Peyer's patch (tissue), 4 donors: ENCODE data around the gene EIF3A. TPM values are rescaled to one million over a fixed set of nuclear protein-coding genes. Genes with fewer than 3 reads are reported as not detected.

Experiments
- DNase-seq, 3 donors: peaks; one replicate each; pipeline ENCODE4 v3.0.0-alpha.2; 2017 to 2019
- H3K27ac ChIP-seq, 4 donors: fragments of 200-600 bp; sonication (generic); one replicate each; pipeline ENCODE4 v1.5.1; 2016 to 2019
- H3K27me3 ChIP-seq, 2 donors: fragments of 200-600 bp; sonication (generic); one replicate each; pipeline ENCODE4 v1.5.1; 2019
- H3K36me3 ChIP-seq, 3 donors: fragments of 200-600 bp; sonication (generic); one replicate each; pipeline ENCODE4 v1.5.1; 2016 to 2019
- H3K4me1 ChIP-seq, 4 donors: fragments of 200-600 bp; sonication (generic); one replicate each; pipeline ENCODE4 v1.5.1; 2016 to 2019
- H3K4me3 ChIP-seq, 4 donors: fragments of 200-600 bp; sonication (generic); 1 replicate in 3 of 4; 2 replicates in 1 of 4; pipeline ENCODE4 v1.5.1; 2016 to 2019; ENCODE audit warnings: mild to moderate bottlenecking in 1 of 4
- H3K9me3 ChIP-seq, 4 donors: fragments of 200-600 bp; sonication (generic); one replicate each; pipeline ENCODE4 v1.5.1; 2016 to 2019; ENCODE audit warnings: mild to moderate bottlenecking in 1 of 4
- POLR2A ChIP-seq, 2 donors: fragments of 450-650 bp; IDR thresholded peaks; one replicate each; pipeline ENCODE4 v1.5.1; 2017; ENCODE audit warnings: antibody characterized with exemption in 2 of 2, mild to moderate bottlenecking in 2 of 2, moderate library complexity in 2 of 2
- total RNA-seq, 4 donors: library from RNA; depleted of rRNA; stranded (reverse); fragments of >200 nt; gene quantifications; one replicate each; pipeline ENCODE4 v1.1.0, GENCODE V29; 2016
- TF ChIP-seq, protein P1 (sequence below), 6 experiments: fragments of 450-650 bp in 4 of 6; fragments of 200-600 bp in 2 of 6; sonication (generic) in 1 of 6; IDR thresholded peaks; one replicate each; pipeline ENCODE4 v1.5.1; 2017 to 2019; ENCODE audit warnings: antibody characterized with exemption in 6 of 6, mild to moderate bottlenecking in 3 of 6, moderate library complexity in 1 of 6

The EIF3A gene
- total RNA-seq, 4 donors from 2014 or later, result 69.5 to 266 (median 89.5) TPM

DNA sequence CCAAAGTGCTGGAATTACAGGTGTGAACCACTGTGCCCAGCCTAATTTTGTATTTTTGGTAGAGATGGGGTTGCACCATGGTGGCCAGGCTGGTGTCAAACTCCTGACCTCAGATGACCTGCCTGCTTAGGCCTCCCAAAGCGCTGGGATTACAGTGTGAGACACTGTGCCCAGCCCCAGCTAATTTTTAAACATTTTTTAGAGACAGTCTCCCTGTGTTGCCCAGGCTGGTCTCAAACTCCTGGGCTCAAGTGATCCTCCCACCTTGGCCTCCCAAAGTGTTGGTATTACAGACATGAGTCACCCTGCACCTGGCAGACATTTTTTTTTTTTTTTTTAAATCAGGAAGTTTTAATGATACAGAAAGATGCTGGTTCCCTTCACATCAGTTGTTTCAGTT, 38.8 kb upstream of the EIF3A start:
- Histone ChIP-seq H3K36me3 (peaks cover 0 to 83% (median 0%) of the 10 kb centered on the region in 3 donors), H3K4me1 (no peaks in the 10 kb centered on the region), H3K9me3 (no peaks in the 10 kb centered on the region), H3K4me3 (no peak overlapping the region), H3K27ac (no peak overlapping the region), H3K27me3 (no peaks in the 10 kb centered on the region)
- DNase-seq, result no peak
- TF ChIP-seq POLR2A (IDR thresholded peaks at IDR 0.05), result no peak
- TF ChIP-seq, protein P1, sequence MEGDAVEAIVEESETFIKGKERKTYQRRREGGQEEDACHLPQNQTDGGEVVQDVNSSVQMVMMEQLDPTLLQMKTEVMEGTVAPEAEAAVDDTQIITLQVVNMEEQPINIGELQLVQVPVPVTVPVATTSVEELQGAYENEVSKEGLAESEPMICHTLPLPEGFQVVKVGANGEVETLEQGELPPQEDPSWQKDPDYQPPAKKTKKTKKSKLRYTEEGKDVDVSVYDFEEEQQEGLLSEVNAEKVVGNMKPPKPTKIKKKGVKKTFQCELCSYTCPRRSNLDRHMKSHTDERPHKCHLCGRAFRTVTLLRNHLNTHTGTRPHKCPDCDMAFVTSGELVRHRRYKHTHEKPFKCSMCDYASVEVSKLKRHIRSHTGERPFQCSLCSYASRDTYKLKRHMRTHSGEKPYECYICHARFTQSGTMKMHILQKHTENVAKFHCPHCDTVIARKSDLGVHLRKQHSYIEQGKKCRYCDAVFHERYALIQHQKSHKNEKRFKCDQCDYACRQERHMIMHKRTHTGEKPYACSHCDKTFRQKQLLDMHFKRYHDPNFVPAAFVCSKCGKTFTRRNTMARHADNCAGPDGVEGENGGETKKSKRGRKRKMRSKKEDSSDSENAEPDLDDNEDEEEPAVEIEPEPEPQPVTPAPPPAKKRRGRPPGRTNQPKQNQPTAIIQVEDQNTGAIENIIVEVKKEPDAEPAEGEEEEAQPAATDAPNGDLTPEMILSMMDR (IDR thresholded peaks at IDR 0.05), result no peak

DNA sequence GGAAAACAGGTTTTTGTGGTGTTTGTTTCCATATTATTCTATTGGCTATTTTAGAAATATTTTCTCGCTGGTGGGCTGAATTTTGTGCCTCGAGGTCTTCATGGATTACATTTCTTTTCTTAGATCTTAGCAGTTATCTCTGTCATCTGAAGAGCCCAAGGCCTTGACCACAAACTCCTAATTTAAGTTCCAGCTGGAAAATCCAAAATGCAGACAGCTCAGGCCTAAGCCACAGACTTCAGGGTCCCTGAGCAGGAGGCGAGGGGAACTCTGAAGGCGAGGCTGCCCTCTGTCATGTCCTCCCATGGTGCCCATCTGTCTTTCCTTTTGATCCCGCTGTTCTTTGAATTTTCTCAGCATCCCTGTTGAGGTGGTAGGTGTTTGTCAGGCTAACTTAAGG, 37.6 kb upstream of the EIF3A start:
- H3K27me3 ChIP-seq, result no peaks in the 10 kb centered on the region
- no peak for TF ChIP-seq POLR2A (IDR thresholded peaks at IDR 0.05)
- TF ChIP-seq, protein P1 (IDR thresholded peaks at IDR 0.05), result no peak
- no peak overlapping the region for H3K4me3 ChIP-seq
- H3K27ac ChIP-seq, result no peak overlapping the region
- H3K36me3 ChIP-seq, result peaks cover 0 to 83% (median 0%) of the 10 kb centered on the region in 3 donors
- no peaks in the 10 kb centered on the region for H3K4me1 ChIP-seq
- DNase-seq, result no peak
- H3K9me3 ChIP-seq, result no peaks in the 10 kb centered on the region

DNA sequence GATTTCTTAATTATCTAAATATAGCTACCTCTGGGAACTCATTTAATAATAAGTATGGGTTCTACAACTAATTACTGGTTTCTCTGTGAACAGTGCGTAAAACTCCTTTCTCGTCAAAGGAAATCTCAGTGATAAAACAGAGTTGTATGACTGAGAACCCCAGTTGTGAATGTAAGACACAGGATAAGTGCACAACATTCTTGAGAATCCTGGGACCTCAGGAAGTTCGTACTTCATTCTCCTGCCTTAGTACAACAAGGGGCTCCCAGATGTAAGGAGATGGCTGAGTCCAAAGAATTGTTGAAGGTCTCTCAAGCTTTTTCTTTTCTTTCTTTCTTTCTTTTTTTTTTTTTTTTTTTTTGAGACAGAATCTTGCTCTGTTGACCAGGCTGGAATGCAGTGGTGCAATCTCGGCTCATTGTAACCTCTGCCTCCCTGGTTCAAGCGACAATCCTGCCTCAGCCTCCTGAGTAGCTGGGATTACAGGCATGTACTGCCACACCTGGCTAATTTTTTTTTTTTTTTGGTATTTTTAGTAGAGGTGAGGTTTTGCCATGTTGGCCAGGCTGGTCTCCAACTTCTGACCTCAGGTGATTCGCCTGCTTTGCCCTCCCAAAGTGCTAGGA, 35.8 kb upstream of the EIF3A start:
- Histone ChIP-seq H3K9me3 (no peaks in the 10 kb centered on the region), H3K27ac (no peak overlapping the region), H3K36me3 (peaks cover 0 to 83% (median 0%) of the 10 kb centered on the region in 3 donors), H3K4me1 (no peaks in the 10 kb centered on the region), H3K27me3 (no peaks in the 10 kb centered on the region), H3K4me3 (no peak overlapping the region)
- no peak for TF ChIP-seq POLR2A (IDR thresholded peaks at IDR 0.05)
- TF ChIP-seq, protein P1 (IDR thresholded peaks at IDR 0.05), result no peak
- no peak for DNase-seq

DNA sequence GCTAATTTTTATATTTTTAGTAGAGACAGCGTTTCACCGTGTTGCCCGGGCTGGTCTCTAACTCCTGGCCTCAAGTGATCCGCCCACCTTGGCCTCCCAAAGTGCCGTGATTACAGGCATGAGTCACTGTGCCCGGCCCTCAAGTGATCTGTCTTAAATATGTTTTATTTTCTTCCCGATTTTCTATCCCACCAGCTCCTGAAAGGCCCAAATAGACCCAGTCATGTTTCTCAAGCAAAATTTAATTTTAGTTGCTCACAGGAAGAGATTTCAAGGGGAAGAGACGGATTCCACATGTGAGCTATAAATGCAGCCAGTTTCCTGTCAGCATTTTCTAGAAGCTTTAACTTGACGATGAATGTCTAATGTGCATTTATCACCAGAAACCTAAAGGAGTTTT, 35.3 kb upstream of the EIF3A start:
- Histone ChIP-seq H3K27me3 (no peaks in the 10 kb centered on the region), H3K27ac (no peak overlapping the region), H3K9me3 (no peaks in the 10 kb centered on the region), H3K4me3 (no peak overlapping the region), H3K36me3 (peaks cover 0 to 80% (median 0%) of the 10 kb centered on the region in 3 donors), H3K4me1 (no peaks in the 10 kb centered on the region)
- TF ChIP-seq POLR2A (IDR thresholded peaks at IDR 0.05), result no peak
- TF ChIP-seq, protein P1 (IDR thresholded peaks at IDR 0.05), result no peak
- no peak for DNase-seq

DNA sequence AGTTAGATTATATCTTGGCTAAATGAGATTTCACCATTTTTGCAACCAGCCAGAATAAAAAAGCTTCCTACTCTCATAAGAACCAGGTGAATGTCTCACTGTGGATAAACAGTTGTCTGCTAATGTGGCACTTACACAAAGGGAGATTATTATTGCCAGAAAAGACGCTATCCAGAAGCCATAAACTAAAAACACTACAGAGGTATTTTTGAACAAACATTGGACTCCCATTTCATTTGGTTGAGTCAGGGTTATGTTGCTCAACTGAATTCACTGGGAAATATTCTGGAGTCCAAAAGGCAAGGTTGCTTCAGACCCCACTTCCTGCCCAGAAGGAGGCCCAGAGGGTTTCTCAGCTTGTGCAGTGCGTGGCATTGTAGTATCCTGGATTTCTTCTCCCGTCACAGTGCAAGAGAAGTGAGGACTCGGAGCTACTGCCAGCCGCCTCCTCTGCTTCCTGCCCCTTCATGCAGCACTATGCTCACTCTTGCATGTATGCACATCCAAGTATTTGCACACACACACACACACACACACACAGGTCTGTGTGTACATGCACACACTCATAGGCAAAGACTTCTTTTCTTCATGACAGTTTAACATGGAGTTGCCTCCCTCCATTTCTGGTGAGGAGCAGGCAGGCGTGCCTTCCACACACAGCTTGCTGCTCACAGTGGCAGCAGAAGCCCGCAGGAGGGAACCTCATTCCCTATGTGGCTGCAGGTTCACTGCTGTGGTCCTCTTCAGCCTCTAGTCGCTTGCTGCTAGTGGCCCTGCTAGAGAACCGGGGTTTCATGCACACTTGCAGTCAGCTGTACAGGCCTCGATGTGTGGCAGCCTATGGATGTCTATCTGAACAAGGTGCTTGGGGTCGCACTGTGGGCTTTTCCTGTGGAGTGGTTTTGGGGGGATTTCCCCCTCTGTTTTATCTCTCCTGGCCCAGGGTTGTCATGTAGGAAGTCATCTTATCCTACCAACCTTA, 33.4 kb upstream of the EIF3A start:
- H3K27me3 ChIP-seq, result no peaks in the 10 kb centered on the region
- H3K27ac ChIP-seq, result no peak overlapping the region
- no peak for DNase-seq
- H3K36me3 ChIP-seq, result peaks cover 0 to 80% (median 0%) of the 10 kb centered on the region in 3 donors
- no peaks in the 10 kb centered on the region for H3K4me1 ChIP-seq
- H3K4me3 ChIP-seq, result no peak overlapping the region
- TF ChIP-seq POLR2A (IDR thresholded peaks at IDR 0.05), result no peak
- TF ChIP-seq, protein P1 (IDR thresholded peaks at IDR 0.05), result no peak
- no peaks in the 10 kb centered on the region for H3K9me3 ChIP-seq
